HG03439 (cell line): ENCODE results near the gene PPP1R13L.

Experiments
- ATAC-seq: cut with Tn5 transposase; IDR thresholded peaks from one replicate; pipeline ENCODE4 v1.9.1; 2021; ENCODE audit warnings: mild to moderate bottlenecking, moderate library complexity; ENCODE audit not compliant: unreplicated experiment

PPP1R13L gene

GRCh38 chr19:45407091-45407375 is 2.2 kb upstream of the PPP1R13L start:
- ATAC-seq: no peak

- ATAC-seq: peak; percentile 65
Observed at GRCh38 chr19:45406226-45407090, 1.6 kb upstream of the PPP1R13L start, which contains the start of gene POLR1G. Gene POLR1G (plus strand): TSS chr19:45406644. CDS start chr19:45406697, 53 bp downstream.

- peak; percentile 48 for ATAC-seq
Observed at GRCh38 chr19:45405435-45406225, 761 bp upstream of the PPP1R13L start.

- ATAC-seq: no peak
Observed at GRCh38 chr19:45403781-45404556, 900 bp downstream of the PPP1R13L start.

- no peak for ATAC-seq
Observed at GRCh38 chr19:45403272-45403671, 1.6 kb downstream of the PPP1R13L start.

GRCh38 chr19:45402298-45403061 is 2.4 kb downstream of the PPP1R13L start:
- no peak for ATAC-seq

GRCh38 chr19:45401815-45402214 is 3.1 kb downstream of the PPP1R13L start:
- ATAC-seq: no peak

GRCh38 chr19:45400192-45400591 is 4.7 kb downstream of the PPP1R13L start:
- no peak for ATAC-seq

- no peak for ATAC-seq
Observed at GRCh38 chr19:45395821-45396617, 8.8 kb downstream of the PPP1R13L start.

GRCh38 chr19:45391871-45392665 is 12.8 kb downstream of the PPP1R13L start:
- no peak for ATAC-seq

- ATAC-seq: no peak
Observed at GRCh38 chr19:45391346-45391745, 13.5 kb downstream of the PPP1R13L start.

GRCh38 chr19:45385392-45386221 is 19.3 kb downstream of the PPP1R13L start:
- no peak for ATAC-seq

GRCh38 chr19:45382426-45382825 is 22.4 kb downstream of the PPP1R13L start:
- ATAC-seq: no peak

GRCh38 chr19:45380107-45380506 is 24.8 kb downstream of the PPP1R13L start:
- no peak for ATAC-seq

- ATAC-seq: no peak
Observed at GRCh38 chr19:45376045-45376724, 28.7 kb downstream of the PPP1R13L start.

- peak; percentile 95 for ATAC-seq
Observed at GRCh38 chr19:45370410-45371204, 34.3 kb downstream of the PPP1R13L start, which contains the start of gene ERCC2. Gene ERCC2 (minus strand): TSS chr19:45370573. CDS start chr19:45370540, 33 bp downstream.
